Erythroblast (primary cell): Measurements from ENCODE around the gene PLXNA2.

Experiments used
- GATA1 ChIP-seq: IDR thresholded peaks from 2 replicates; pipeline ENCODE4 v1.6.1; 2011; ENCODE audit warnings: low read depth, mild to moderate bottlenecking, control low read depth, low read length, moderate library complexity
- POLR2A ChIP-seq: IDR thresholded peaks from 2 replicates; pipeline ENCODE4 v1.6.1; 2011; ENCODE audit warnings: mild to moderate bottlenecking, low read length

- TF ChIP-seq POLR2A: no peak
- TF ChIP-seq GATA1: no peak
These were observed 144.1 kb downstream of the PLXNA2 start for GRCh38 chr1:208100106-208100505.
